HG02884 (cell line): ENCODE measurements around the gene NARF.
A peak's percentile ranks its signal among the peaks of the same experiment; 100 is the strongest.

Experiments
- ATAC-seq: cut with Tn5 transposase; IDR thresholded peaks from one replicate; pipeline ENCODE4 v1.9.1; 2021; ENCODE audit warnings: mild to moderate bottlenecking, moderate library complexity; ENCODE audit not compliant: unreplicated experiment

NARF gene

DNA sequence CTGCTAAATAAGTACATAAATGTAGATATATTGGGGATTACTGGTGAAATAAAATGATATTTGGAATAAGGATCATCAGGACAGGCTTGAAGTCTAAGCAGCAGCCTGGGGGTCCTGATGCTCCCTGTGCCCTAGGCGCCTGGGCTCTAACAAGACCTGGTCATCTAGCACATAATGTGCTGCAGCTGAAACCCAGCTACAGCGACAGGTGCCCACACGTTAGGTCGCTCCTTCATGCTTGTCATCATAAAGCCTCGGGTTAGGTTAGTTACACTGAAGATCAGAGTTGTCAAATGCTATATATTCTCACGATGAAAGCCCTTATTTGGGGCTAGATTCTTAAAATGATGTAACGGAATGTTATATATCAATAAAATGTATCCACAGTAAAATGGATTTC, 11.5 kb downstream of the NARF start:
- no peak for ATAC-seq

DNA sequence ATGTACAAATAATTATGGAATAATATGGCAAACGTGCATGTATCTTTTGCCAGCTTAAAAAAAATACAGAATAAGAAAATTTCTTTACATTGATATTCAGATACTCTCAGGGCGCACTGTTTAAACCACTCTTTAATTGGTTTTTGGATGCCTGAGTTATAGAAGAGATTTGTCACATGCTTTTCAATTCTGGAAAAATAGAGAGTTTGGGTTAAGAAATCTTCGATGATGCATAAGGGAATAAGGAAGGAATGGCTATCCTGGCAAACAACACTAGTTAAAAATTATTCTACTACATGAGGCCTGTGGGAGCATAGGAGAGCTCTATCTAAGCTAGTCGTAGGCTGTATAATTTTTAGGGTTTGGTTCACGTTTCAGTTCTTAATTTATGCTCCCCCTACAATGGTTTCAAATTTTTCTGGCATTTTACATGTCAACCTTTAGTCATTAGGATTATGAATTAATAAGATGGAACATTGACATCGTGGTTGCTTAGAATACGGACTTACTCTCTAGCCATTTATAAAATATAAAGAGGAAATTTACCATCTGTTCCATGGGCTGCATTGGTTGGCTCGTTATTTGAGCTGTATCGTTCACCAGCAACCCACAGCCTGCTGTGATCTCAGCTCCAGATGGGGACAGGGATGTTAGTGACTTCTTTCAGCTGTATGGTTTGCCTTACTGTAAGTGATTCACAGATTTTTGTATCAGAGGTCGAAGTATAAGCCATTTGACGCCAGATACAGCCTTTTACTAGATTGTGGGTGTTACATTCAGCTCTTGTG, 15.9 kb downstream of the NARF start:
- ATAC-seq = no peak

DNA sequence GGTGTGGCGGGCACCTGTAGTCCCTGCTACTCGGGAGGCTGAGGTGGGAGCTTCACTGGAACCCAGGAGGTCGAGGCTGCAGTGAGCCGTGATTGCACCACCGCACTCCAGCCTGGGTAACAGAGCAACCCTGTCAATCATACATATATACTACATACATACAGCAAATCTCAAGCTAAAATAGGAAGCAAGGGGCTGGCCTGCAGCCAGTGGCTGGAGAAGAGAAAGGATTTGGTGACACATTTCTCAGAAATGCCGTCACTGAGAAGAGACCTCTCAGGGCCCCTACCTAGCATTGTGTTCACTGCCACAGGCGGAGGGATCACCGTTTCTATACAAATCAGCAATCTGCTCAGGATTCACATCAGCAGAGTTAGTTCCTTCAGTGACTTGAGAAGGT, 16.9 kb downstream of the NARF start:
- ATAC-seq = no peak

DNA sequence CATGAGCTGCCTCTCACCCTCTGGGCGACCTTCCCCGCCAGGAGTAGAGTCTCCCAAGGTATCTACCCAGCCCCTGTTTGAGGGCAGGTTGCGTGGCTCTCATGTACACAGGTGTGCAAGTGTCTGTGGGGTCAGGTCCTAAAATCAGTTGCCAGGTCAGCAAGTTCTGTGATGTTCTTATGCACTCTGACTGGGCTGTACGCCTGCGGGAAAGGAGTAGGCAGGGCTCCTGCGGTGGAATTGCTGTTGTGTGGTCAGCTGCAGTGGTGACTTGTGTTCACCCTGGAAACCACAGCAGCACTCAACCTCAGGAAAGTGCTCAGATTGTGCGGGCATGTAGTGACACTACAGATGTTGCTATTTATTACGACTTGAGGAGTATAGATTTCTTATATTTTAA, 19.4 kb downstream of the NARF start:
- ATAC-seq = no peak

DNA sequence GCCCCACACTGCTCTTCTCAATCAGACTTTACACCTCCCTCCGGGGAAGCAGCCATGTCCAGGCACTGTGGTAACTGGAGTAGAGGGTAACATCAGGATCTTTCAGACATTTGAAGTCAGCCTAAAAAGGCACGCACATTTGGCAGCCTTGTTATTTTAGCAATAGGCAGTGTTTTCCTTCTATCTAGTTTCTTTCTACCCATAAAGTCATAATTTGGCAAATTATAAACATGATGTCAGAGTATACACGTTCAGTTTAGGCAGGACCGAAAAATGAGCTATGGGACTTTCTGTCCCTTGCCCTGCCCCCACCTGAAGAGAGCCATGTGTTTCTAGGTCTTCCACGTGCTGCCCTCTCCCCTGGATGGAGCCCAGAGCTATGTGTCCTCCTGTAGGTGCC, 21.1 kb downstream of the NARF start:
- no peak for ATAC-seq

DNA sequence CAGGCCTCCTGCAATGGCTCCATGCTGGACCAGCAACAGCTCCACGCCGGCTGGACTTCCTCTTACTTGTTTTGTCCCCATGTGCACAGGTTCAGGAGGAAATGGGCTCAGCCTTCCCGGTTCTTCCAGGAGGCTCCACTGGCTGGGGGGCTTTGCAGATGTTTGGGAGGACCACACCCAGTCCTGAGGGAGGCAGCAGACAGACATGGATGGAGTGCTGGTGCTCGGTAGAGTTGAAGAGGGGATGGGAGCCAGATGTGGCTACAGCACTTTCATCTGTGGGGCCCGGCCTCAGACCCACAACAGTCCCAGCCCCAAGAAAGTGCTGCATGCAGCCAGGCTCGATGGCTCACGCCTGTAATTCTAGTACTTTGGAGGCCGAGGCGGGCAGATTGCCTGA, 21.8 kb downstream of the NARF start:
- ATAC-seq = no peak

DNA sequence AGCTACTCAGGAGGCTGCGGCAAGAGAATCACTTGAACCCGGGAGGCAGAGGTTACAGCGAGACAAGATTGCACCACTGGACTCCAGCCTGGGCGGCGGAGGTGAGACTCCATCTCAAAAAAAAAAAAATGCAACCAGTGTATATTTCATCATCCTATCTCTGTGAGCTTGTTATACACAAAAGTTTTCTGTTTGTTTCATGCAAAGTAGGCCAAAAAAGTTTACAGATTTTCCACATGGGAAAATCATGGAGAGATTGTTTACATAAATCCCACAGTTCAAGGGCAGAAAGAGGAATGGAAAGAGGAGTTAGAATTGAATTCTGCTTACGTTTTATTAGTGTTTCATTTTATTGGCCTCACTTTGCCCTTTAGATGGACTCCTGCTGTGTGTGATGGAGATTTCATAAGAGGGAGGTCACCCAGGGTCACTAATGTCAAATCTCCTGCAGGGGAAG, 24.7 kb downstream of the NARF start:
- ATAC-seq = no peak

DNA sequence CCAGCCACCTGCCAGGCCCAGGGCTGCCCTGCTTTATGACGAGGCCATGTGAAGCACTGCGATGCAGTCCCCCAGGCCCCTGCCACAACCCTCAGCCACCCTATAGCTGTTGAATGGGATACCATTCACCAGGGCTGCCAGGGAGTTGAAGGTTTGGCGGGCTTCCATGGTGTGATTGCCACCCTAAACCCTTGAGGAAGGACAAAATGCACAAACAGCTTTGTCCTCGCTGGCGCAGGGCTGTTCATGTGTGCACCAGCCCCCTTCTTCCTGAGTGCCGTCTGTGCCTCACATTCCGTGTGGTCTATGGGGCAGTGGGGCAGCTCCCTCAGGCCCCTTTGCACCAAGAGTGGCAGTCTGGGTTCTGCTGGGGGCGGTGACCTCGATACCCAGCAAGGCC, 25.3 kb downstream of the NARF start:
- ATAC-seq = no peak

DNA sequence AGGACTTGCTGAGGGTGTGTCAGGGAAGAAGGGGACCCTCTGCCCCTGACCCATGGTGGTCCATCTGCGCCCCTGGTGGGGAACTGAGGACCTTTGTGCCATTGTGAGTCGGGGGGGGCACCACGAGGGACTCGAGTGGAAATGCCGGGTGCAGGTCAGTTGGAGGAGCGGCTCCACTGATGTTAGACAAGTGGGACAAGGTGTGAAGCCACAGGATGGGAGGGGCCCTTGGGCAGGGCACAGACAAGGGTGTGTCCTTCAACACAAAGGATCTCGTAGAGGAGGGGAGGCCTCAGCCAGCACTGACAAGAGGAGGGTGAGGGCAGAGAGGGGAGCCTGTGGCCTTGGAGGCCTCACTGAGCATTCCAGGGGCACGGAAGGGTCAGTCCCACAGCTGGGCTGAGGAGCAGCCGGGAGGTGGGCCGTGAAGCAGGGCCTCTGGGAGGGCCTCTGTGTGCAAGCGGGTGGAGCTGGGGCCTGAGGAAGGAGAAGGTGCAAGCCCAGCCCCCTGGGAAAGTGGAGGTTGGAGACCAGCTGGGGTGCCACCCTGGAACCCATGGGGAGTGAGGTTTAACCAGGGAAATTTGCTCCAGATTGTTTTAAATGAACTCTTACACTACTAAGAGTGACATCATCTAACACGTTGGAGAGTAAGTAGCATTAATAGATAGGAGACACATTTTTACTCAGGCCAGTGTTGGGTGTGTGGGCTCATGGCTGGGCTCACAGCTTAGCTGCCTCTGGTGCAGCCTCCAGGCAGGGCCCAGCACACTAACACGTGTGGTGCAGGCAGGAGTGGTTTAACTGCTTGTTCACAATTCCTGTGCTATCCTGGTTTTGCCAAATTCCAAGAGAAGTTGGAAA, 27.9 kb downstream of the NARF start:
- ATAC-seq = no peak

DNA sequence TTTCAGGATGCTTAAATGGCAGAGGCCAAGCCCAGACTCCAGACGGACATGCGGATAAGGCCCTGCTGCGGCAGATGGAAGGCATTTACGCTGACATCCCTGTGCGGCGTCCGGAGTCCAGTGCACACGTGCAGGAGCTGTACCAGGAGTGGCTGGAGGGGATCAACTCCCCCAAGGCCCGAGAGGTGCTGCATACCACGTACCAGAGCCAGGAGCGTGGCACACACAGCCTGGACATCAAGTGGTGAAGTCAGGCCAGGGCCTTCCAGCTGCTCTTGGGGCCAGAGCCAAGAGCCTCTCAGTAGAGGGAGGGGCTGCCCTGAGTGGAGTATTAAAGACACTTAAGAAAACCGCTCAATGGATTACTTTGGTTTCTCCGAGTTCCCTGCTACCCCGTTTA, 29.4 kb downstream of the NARF start:
- no peak for ATAC-seq

DNA sequence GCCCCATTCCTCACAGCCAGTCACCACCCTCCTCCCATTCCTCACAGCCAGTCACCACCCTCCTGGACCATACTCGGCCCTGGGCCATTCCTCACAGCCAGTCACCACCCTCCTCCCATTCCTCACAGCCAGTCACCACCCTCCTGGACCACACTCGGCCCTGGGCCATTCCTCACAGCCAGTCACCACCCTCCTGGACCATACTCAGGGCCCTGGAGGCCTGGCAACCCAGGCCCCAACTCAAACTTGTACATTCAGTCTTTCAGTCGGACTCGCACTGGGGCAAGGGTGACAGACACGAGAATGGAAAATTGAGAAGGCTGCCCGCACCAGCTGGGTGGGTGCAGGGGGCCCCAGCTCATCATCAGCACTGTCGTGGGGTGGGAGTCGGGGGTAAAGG, 30.6 kb downstream of the NARF start:
- ATAC-seq = no peak

DNA sequence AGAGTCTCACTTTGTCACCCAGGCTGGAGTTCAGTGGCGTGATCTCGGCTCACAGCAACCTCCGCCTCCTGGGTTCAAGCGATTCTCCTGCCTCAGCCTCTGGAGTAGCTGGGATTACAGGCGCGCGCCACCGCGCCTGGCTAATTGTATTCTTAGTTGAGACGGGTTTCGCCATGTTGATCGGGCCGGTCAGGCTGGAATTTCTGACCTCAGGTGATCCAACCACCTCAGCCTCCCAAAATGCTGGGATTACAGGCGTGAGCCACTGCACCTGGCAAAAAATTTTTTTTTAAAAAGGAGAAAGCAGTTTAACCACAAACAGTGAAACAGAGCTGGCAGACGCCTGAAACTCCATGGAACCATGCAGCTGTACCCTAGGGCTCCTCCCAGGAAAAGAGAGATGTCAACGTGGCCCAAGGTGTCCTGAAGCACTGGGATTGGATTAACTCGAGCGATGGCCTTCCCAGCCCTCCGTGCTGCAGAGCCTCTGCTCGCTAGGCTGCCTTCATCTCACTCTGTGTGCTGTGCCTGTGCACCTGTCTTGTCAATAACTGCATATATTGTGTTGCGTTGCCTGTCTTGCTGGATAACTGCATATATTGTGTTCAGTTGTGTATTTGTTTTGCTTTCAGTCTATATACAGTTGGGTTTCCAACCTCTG, 31.4 kb downstream of the NARF start:
- no peak for ATAC-seq

DNA sequence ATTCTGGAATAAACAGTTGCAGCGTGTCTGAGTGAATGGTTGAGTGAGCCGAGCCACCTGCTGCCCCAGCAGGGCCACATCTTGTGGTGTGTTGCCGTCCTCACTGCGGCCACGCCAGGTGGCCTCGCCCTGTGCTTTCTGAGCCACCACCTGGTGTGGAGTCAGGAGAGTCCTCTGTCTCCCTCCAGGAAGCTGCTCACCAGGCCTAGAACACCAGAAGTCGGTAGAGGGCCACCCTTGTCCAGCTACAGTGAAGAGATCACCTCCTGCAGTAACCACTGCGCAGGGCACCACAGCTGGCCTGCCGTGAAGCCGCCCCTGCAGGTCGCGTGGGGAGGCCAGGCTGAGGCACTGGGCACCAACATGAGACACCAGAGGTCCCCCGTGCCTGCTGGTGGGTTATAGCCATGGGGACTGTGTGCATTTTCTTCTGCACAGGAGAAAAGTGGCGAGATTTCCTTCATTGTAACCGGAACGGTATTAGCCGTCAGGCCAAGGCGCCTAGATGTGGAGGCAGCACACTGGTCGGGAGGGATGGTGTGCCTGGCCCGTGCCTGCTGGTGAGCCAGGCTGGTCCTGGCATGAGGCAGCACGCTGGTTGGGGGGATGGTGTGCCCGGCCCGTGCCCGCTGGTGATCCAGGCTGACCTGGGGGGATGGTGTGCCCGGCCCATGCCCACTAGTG, 32.1 kb downstream of the NARF start:
- no peak for ATAC-seq

DNA sequence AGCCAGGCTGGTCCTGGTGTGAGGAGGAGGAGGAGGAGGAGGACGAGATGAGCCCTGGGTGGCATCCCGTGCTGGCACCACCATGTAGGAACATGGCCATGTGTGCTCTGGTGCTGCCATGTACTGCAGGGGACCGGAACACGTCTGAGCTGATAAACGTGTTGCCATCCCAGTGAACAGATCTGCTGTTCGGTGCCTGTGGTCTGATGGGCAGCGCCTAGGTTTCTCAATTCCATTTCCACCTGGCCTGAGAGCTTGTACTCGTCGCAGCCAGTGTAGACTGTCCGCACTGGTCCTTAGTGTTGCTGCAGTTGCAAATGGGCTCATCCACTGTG, 32.6 kb downstream of the NARF start:
- no peak for ATAC-seq

DNA sequence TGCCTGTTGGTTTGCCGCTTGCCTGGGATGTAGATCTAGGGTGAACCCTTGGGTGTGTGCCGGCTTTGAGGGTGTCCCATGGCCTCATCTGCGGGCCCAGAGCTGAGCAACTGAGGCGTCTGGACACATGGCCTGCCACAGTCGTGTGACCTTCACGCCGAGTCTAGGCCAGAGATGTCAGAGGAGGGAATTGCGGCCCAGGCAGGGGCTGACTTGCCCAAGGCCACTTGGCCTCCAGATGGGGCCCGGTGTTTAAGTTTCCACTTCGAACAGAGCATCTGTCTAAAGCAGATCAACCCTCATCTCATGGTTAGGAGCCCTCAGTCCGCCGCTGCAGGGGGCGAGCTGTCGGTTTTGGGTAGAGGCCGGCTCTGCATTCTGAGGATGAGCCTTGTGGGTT, 33.0 kb downstream of the NARF start:
- ATAC-seq = no peak

DNA sequence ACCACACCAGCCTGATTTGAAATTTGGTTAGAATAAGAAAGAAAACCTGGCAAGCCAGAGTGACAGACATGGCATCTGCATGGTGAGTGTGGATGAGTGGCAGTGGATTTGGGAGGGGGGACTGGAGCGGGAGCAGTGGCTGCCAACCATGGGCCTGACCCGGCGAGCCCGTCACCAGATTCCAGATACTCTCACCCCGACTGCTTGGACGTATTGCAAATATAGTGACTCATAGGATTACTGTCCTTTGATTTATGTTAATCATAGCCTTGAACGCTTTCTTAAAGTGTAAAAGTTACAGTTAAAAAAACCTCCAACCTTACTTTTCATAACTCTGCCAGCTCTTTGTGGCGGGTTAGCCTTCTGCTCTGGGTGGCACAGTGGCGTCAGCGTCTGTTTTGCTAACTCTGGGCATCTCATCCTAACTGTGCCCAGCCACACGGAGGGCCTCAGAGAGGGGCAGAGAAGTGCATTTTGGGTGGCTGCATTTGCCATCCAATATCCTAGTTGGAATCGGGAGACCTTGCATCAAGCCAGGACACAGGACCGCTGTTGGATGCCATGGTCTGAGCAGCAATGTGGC, 34.2 kb downstream of the NARF start:
- no peak for ATAC-seq

DNA sequence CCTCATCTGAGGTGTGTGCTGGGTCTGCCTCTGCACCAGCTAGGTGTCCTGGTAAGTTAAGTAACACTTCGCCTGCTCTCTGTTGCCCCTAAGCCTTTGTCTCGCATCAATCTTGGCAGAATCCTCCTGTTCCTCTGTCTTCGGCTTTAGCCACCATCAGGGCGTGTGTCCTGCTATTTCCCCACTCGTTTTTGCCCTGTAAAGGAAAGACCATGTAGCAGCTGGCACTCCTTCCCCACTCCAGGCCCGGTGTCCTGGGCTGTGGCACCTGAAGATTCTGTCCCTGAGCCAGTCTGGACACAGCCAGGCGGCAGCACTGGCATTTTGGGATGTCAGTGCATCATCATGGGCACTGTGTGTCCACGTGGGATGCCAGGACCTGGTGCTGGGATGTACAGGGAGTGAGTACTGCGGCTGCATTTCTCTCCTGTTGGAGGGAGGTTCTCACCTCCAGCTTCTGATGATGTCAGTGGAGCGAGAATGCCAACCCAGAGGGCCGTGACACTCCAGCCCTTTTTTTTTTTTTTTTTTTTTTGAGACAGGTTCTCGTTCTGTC, 34.8 kb downstream of the NARF start:
- no peak for ATAC-seq

DNA sequence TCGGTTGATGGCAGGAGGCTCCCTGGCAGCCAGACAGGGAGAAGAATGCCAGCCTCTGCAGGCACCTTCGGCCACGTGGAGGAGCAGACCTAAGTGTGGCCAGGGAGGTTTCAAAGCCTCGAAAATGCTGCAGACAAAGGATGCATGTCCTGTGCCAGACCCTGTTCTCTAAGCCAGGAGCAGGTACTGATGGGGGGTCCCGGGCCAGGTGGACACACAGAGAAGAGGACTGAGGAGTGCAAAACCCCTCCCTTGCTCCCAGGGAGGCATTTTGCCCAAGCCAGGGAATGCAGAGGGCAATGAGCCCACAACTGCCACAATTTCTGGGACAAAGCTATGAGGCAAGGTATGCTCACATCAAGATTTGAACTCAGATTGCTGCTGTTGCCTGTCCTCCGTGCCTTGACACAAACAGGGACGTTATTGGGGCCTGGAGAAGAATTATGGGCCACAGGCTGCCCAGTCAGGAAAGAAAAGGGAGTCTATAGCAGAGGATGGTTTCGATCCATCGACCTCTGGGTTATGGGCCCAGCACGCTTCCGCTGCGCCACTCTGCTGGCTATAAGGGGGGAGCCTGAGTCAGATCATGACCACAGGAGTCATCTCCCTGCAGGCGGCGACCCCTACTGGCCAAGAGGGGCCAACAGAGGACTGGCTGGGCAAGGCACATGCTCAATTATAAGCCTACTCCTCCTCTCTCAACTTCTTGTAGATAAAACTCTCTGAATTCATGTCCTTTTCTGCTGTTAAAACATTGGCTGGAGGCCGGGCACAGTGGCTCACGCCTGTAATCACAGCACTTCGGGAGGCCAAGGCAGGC, 35.9 kb downstream of the NARF start:
- ATAC-seq = peak; percentile 47

DNA sequence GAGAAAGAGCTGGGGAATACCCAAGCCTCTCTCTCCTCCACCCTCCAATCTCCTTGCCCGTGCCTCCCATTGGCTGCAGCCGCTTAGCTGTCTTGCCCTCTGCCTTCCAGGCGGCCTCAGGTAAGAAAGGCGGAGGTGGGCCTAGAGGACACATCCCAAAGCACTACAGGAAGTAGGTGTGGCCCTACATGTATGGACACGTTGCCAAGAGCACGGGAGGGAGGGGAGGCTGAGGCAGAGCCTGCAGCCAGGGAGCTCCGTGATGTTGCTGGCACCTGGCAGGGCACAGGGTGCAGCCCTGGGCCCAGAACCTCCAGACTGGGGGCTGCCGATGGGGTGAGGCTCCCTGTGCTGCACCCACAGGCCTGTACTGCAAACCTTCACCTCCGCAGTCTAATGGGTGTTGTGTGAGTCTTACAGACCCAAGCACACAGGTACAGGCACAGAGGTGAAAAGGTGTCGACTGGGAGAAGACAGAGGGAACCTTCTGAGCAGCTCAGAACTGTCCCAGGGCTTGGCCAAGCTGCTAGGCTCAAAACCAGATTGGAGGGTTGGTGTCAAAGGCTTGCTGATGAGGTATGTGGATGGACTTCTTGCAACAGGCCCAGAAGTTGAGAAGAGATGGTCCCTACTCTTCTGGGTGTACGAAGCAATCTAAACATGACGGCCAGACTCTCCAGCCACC, 37.4 kb downstream of the NARF start:
- no peak for ATAC-seq
